DND-41 (cell line): ENCODE measurements around the gene TRMT61A.

Source experiments
- CTCF ChIP-seq: IDR thresholded peaks from 2 replicates; pipeline ENCODE4 v1.5.1; 2012; ENCODE audit warnings: borderline replicate concordance, low read length, moderate library complexity, mild to moderate bottlenecking; ENCODE audit not compliant: poor library complexity, severe bottlenecking; ENCODE audit errors: extremely low read depth
- EZH2 ChIP-seq: IDR thresholded peaks from 3 replicates; pipeline ENCODE4 v1.6.1; 2012; ENCODE audit warnings: borderline replicate concordance, low read depth, mild to moderate bottlenecking, moderate library complexity, low read length, inconsistent platforms; ENCODE audit not compliant: severe bottlenecking

- no peak for TF ChIP-seq CTCF
- no peak for TF ChIP-seq EZH2
These were observed 830 bp upstream of the TRMT61A start for GRCh38 chr14:103528146-103528586.
